PFSK-1 (cell line): ENCODE data around the gene ST3GAL2.

Experiments
- FOXP2 ChIP-seq: optimal IDR thresholded peaks from 2 replicates; pipeline ENCODE3; 2011; ENCODE audit warnings: borderline replicate concordance, control low read depth, inconsistent platforms; ENCODE audit not compliant: insufficient read depth; ENCODE audit errors: extremely low read length, extremely low read depth
- POLR2AphosphoS5 ChIP-seq: IDR thresholded peaks from 2 replicates; pipeline ENCODE4 v1.6.1; 2012; ENCODE audit warnings: low read depth, mild to moderate bottlenecking, control low read depth, low read length, moderate library complexity
- REST ChIP-seq, 2 experiments: IDR thresholded peaks; 2 replicates each; pipeline versions ENCODE4 v1.6.1 to v1.8.0; 2011 to 2012; ENCODE audit warnings: low read depth in 2 of 2, low read length in 2 of 2, control low read depth in 1 of 2, inconsistent platforms in 1 of 2, mild to moderate bottlenecking in 1 of 2, moderate library complexity in 1 of 2; ENCODE audit not compliant: insufficient read depth in 1 of 2
- SIN3A ChIP-seq: IDR thresholded peaks from 2 replicates; pipeline ENCODE4 v1.6.1; 2012; ENCODE audit warnings: mild to moderate bottlenecking, low read length, moderate library complexity, borderline replicate concordance; ENCODE audit not compliant: insufficient read depth
- TAF1 ChIP-seq: IDR thresholded peaks from 2 replicates; pipeline ENCODE4 v1.6.1; 2012; ENCODE audit warnings: low read length, control low read depth, borderline replicate concordance; ENCODE audit not compliant: insufficient read depth

ST3GAL2 gene

GRCh38 chr16:70392606-70393005 lies 46.3 kb downstream of the ST3GAL2 start:
- TF ChIP-seq SIN3A = no peak
- no peak for TF ChIP-seq FOXP2
- no peak for TF ChIP-seq POLR2AphosphoS5
- TF ChIP-seq REST (IDR thresholded peaks at IDR 0.05; ENCODE audit: insufficient read depth in 1 of 2, low read depth in 2 of 2, low read length in 2 of 2) = no peak
- TF ChIP-seq TAF1 = no peak

GRCh38 chr16:70391881-70392481 lies 46.9 kb downstream of the ST3GAL2 start:
- TF ChIP-seq SIN3A (no peak), REST (IDR thresholded peaks at IDR 0.05; ENCODE audit: insufficient read depth in 1 of 2, low read depth in 2 of 2, low read length in 2 of 2) (no peak), POLR2AphosphoS5 (no peak), FOXP2 (no peak), TAF1 (no peak)

GRCh38 chr16:70391446-70391845 lies 47.5 kb downstream of the ST3GAL2 start:
- TF ChIP-seq FOXP2 = no peak
- no peak for TF ChIP-seq POLR2AphosphoS5
- TF ChIP-seq REST (IDR thresholded peaks at IDR 0.05; ENCODE audit: insufficient read depth in 1 of 2, low read depth in 2 of 2, low read length in 2 of 2) = no peak
- TF ChIP-seq SIN3A = no peak
- TF ChIP-seq TAF1 = no peak

DNA sequence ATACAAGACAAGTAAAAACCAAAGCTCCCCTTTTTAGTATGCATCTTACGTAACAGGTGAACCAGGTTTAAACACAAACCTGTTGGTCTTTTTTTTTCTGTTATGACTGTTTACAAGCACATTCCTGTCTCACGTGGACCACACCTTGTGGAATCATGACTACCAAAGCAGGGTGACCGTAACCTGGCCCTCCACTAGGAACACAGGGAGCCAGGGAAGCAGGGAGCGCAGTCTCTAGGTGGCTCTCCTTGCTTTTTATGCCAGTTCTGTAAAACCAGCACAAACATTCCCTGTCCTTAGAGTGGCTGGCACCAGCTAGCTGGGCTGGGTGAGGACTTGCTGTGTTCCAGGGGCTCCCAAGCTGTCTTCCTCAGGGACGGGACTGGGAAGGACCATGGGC lies 48.1 kb downstream of the ST3GAL2 start:
- TF ChIP-seq REST (IDR thresholded peaks at IDR 0.05; ENCODE audit: insufficient read depth in 1 of 2, low read depth in 2 of 2, low read length in 2 of 2) (no peak), POLR2AphosphoS5 (no peak), SIN3A (no peak)
